H9 (cell line): ENCODE measurements around the gene CCDC81. TPM values are rescaled to one million over a fixed set of nuclear protein-coding genes. Genes with fewer than 3 reads are reported as not detected.

ENCODE experiments used
- DNase-seq: peaks from one replicate; pipeline ENCODE4 v3.0.0-alpha.2; 2017
- H2AFZ ChIP-seq: one replicate; pipeline ENCODE4 v1.6.1; 2013; ENCODE audit warnings: mild to moderate bottlenecking, low read length, control low read depth, moderate library complexity
- H2AK5ac ChIP-seq: 2 replicates; pipeline ENCODE4 v1.6.1; 2013; ENCODE audit warnings: low read length, control low read depth, mixed read lengths; ENCODE audit not compliant: insufficient read length
- H2BK120ac ChIP-seq: one replicate; pipeline ENCODE4 v1.6.1; 2013; ENCODE audit warnings: low read depth, mild to moderate bottlenecking, low read length, control low read depth, inconsistent platforms; ENCODE audit not compliant: poor library complexity, severe bottlenecking
- H2BK12ac ChIP-seq: 2 replicates; pipeline ENCODE4 v1.6.1; 2013; ENCODE audit warnings: low read length, control low read depth, mixed read lengths, low read depth; ENCODE audit not compliant: insufficient read length
- H2BK15ac ChIP-seq: 2 replicates; pipeline ENCODE4 v1.6.1; 2013; ENCODE audit warnings: low read depth, low read length, control low read depth
- H2BK20ac ChIP-seq: one replicate; pipeline ENCODE4 v1.6.1; 2013; ENCODE audit warnings: low read depth, mild to moderate bottlenecking, low read length, control low read depth, inconsistent platforms; ENCODE audit not compliant: poor library complexity, severe bottlenecking
- H2BK5ac ChIP-seq: 2 replicates; pipeline ENCODE4 v1.6.1; 2013; ENCODE audit warnings: low read length, control low read depth, mixed read lengths; ENCODE audit not compliant: insufficient read length
- H3K14ac ChIP-seq: 2 replicates; pipeline ENCODE4 v1.6.1; 2013; ENCODE audit warnings: low read length, control low read depth; ENCODE audit not compliant: insufficient read depth
- H3K18ac ChIP-seq: 2 replicates; pipeline ENCODE4 v1.6.1; 2013; ENCODE audit warnings: low read depth, mild to moderate bottlenecking, mixed read lengths, low read length, control low read depth; ENCODE audit not compliant: insufficient read length
- H3K23ac ChIP-seq: 2 replicates; pipeline ENCODE4 v1.6.1; 2013; ENCODE audit warnings: low read length, control low read depth, mixed read lengths, low read depth; ENCODE audit not compliant: insufficient read length
- H3K23me2 ChIP-seq: 2 replicates; pipeline ENCODE4 v1.6.1; 2013; ENCODE audit warnings: low read depth, mild to moderate bottlenecking, mixed read lengths, low read length, control low read depth; ENCODE audit not compliant: insufficient read length, poor library complexity, severe bottlenecking
- H3K27ac ChIP-seq: 2 replicates; pipeline ENCODE4 v1.5.1; 2013; ENCODE audit warnings: low read length, control low read depth, mixed read lengths, low read depth; ENCODE audit not compliant: insufficient read length
- H3K27me3 ChIP-seq: 2 replicates; pipeline ENCODE4 v1.6.1; 2013; ENCODE audit warnings: low read length, control low read depth, inconsistent platforms; ENCODE audit not compliant: insufficient read depth
- H3K4ac ChIP-seq: 2 replicates; pipeline ENCODE4 v1.6.1; 2013; ENCODE audit warnings: low read depth, mild to moderate bottlenecking, control low read depth, inconsistent platforms, low read length, moderate library complexity
- H3K4me1 ChIP-seq: 2 replicates; pipeline ENCODE4 v1.6.1; 2013; ENCODE audit warnings: low read length, control low read depth, inconsistent platforms; ENCODE audit not compliant: insufficient read depth
- H3K4me2 ChIP-seq: 2 replicates; pipeline ENCODE4 v1.6.1; 2013; ENCODE audit warnings: low read length, control low read depth, mixed read lengths; ENCODE audit not compliant: insufficient read length, insufficient read depth
- H3K56ac ChIP-seq: 2 replicates; pipeline ENCODE4 v1.6.1; 2013; ENCODE audit warnings: low read depth, mild to moderate bottlenecking, mixed read lengths, low read length, control low read depth; ENCODE audit not compliant: insufficient read length
- H3K79me1 ChIP-seq: 2 replicates; pipeline ENCODE4 v1.6.1; 2013; ENCODE audit warnings: low read depth, mild to moderate bottlenecking, moderate library complexity, low read length, control low read depth, inconsistent platforms; ENCODE audit not compliant: insufficient read depth, poor library complexity, severe bottlenecking
- H3K79me2 ChIP-seq: 2 replicates; pipeline ENCODE4 v1.6.1; 2013; ENCODE audit warnings: low read length, control low read depth, inconsistent platforms; ENCODE audit not compliant: insufficient read depth
- H3K9ac ChIP-seq: 2 replicates; pipeline ENCODE4 v1.6.1; 2013; ENCODE audit warnings: low read length, control low read depth, mixed read lengths; ENCODE audit not compliant: insufficient read length; ENCODE audit errors: extremely low read depth
- H3K9me3 ChIP-seq: one replicate; pipeline ENCODE4 v1.6.1; 2013; ENCODE audit warnings: low read depth, low read length, inconsistent platforms; ENCODE audit not compliant: control insufficient read depth
- H3T11ph ChIP-seq: one replicate; pipeline ENCODE4 v1.6.1; 2013; ENCODE audit warnings: mild to moderate bottlenecking, low read length, control low read depth, inconsistent platforms
- H4K20me1 ChIP-seq: one replicate; pipeline ENCODE4 v1.6.1; 2013; ENCODE audit not compliant: control insufficient read depth, insufficient read length, insufficient read depth
- H4K5ac ChIP-seq: 2 replicates; pipeline ENCODE4 v1.6.1; 2013; ENCODE audit warnings: low read depth, mild to moderate bottlenecking, mixed read lengths, low read length, control low read depth; ENCODE audit not compliant: insufficient read length
- H4K8ac ChIP-seq: replicated peaks from 2 replicates; pipeline ENCODE4 v1.6.1; 2013; ENCODE audit warnings: low read length, control low read depth, mixed read lengths, low read depth; ENCODE audit not compliant: insufficient read length
- H4K91ac ChIP-seq: 2 replicates; pipeline ENCODE4 v1.6.1; 2013; ENCODE audit warnings: low read depth, mild to moderate bottlenecking, moderate library complexity, mixed read lengths, low read length, control low read depth; ENCODE audit not compliant: insufficient read length
- H3K27ac Mint-ChIP-seq, 3 experiments: 2 replicates in 2 of 3; 3 replicates in 1 of 3; pipeline ENCODE4 v1.8.0; 2020 to 2021; ENCODE audit warnings: mixed read lengths in 3 of 3, mild to moderate bottlenecking in 1 of 3, moderate library complexity in 1 of 3
- H3K27me3 Mint-ChIP-seq: 2 replicates; pipeline ENCODE4 v1.8.0; 2021; ENCODE audit warnings: low read depth, mild to moderate bottlenecking, moderate library complexity, mixed read lengths
- H3K36me3 Mint-ChIP-seq, 3 experiments: 2 replicates in 2 of 3; 3 replicates in 1 of 3; pipeline ENCODE4 v1.8.0; 2020 to 2021; ENCODE audit warnings: low read depth in 3 of 3, mixed read lengths in 3 of 3; ENCODE audit not compliant: insufficient read depth in 1 of 3
- H3K4me1 Mint-ChIP-seq, 2 experiments: 2 replicates each; pipeline ENCODE4 v1.8.0; 2020; ENCODE audit warnings: mixed read lengths in 2 of 2
- H3K4me3 Mint-ChIP-seq, 2 experiments: 2 replicates in 1 of 2; 3 replicates in 1 of 2; pipeline ENCODE4 v1.8.0; 2020 to 2021; ENCODE audit warnings: mild to moderate bottlenecking in 2 of 2, mixed read lengths in 2 of 2, moderate library complexity in 1 of 2
- H3K9me3 Mint-ChIP-seq, 2 experiments: 2 replicates in 1 of 2; 3 replicates in 1 of 2; pipeline ENCODE4 v1.8.0; 2020; ENCODE audit warnings: mild to moderate bottlenecking in 2 of 2, mixed read lengths in 2 of 2, moderate library complexity in 1 of 2
- CTCF ChIP-seq: fragments of 200-600 bp; sonication (generic); conservative IDR thresholded peaks from 3 replicates; pipeline ENCODE4 v1.8.0; 2021; ENCODE audit warnings: antibody characterized with exemption, mild to moderate bottlenecking
- WGBS: extraction: QIAGEN DNeasy Blood & Tissue Kit; methylation state at CpG from one replicate; pipeline ENCODE4 v1.1.7; 2013; ENCODE audit warnings: missing lambda C conversion rate, low lambda C conversion rate, mixed read lengths; ENCODE audit not compliant: insufficient read length; ENCODE audit errors: extremely low coverage; 5-methylcytosine and 5-hydroxymethylcytosine counted together
- total RNA-seq: library from RNA; stranded (reverse); gene quantifications from 2 replicates; pipeline ENCODE4 v1.2.1, GENCODE V29; 2021

CCDC81 gene
- total RNA-seq, 1 experiment from 2014 or later, result 0.52 TPM

- H3K9me3 Mint-ChIP-seq, result no peaks in the 10 kb centered on the region
- Histone ChIP-seq H2BK5ac (no peak overlapping the region), H3T11ph (no peak overlapping the region), H2AK5ac (no peak overlapping the region), H3K4me1 (no peaks in the 10 kb centered on the region), H3K79me1 (no peaks in the 10 kb centered on the region), H3K56ac (no peak overlapping the region), H3K79me2 (no peaks in the 10 kb centered on the region), H2BK15ac (no peak overlapping the region), H4K8ac (no peak overlapping the region), H2BK20ac (no peak overlapping the region), H3K9ac (no peak overlapping the region), H3K23me2 (no peaks in the 10 kb centered on the region), H4K5ac (no peak overlapping the region), H3K27ac (no peak overlapping the region), H2BK120ac (no peak overlapping the region), H3K4ac (no peak overlapping the region), H3K18ac (no peak overlapping the region), H3K4me2 (no peak overlapping the region), H2BK12ac (no peak overlapping the region), H3K9me3 (no peaks in the 10 kb centered on the region), H2AFZ (no peak overlapping the region), H3K23ac (no peak overlapping the region), H3K27me3 (no peaks in the 10 kb centered on the region), H4K20me1 (no peaks in the 10 kb centered on the region), H3K14ac (no peak overlapping the region), H4K91ac (no peak overlapping the region)
- TF ChIP-seq CTCF, result no peak
- H3K36me3 Mint-ChIP-seq, result no peaks in the 10 kb centered on the region
- H3K27me3 Mint-ChIP-seq, result no peaks in the 10 kb centered on the region
- no peak overlapping the region for H3K4me3 Mint-ChIP-seq
- DNase-seq, result no peak
- no peaks in the 10 kb centered on the region for H3K4me1 Mint-ChIP-seq
- no peak overlapping the region for H3K27ac Mint-ChIP-seq
- no CpG with 5 or more reads among the region's 1 CpG for WGBS
Measured at GRCh38 chr11:86403458-86403857, 28.8 kb downstream of the CCDC81 start.
